ENCODE results near the gene ST6GALNAC6.

DNA sequence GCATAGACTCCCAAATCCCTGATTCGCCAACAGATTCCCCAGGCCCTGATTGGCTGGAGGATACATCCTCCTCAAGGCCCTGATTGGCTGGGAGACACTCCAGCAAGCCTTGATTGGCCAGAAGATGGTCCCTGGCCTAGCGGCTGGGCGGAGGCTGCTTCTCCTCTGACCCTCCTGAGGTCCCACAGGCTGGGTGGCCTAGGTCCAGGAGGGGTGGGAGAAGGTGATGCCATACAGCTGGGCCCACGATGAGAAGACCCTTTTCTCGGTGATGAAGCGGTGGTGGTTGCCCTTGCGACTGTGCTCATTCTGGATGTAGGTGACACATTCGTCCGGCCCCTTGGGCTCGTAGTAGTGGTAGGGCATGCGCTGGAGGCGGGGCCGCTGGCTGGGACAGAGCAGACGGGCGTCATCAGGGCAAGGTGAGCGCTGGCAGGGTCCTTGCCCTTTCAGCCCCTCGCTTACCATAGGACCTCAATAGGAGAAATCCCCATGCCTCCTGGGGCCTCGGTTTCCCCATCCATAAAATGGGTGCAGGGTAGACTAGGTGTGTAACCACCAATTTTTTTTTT lies 12.9 kb downstream of the ST6GALNAC6 start:
- TF ChIP-seq, protein P1, sequence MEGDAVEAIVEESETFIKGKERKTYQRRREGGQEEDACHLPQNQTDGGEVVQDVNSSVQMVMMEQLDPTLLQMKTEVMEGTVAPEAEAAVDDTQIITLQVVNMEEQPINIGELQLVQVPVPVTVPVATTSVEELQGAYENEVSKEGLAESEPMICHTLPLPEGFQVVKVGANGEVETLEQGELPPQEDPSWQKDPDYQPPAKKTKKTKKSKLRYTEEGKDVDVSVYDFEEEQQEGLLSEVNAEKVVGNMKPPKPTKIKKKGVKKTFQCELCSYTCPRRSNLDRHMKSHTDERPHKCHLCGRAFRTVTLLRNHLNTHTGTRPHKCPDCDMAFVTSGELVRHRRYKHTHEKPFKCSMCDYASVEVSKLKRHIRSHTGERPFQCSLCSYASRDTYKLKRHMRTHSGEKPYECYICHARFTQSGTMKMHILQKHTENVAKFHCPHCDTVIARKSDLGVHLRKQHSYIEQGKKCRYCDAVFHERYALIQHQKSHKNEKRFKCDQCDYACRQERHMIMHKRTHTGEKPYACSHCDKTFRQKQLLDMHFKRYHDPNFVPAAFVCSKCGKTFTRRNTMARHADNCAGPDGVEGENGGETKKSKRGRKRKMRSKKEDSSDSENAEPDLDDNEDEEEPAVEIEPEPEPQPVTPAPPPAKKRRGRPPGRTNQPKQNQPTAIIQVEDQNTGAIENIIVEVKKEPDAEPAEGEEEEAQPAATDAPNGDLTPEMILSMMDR (conservative IDR thresholded peaks at IDR 0.05 in 1 of 2, IDR thresholded peaks at IDR 0.05 in 1 of 2; ENCODE audit: extremely low read depth in 1 of 2, insufficient read depth in 1 of 2, low read depth in 1 of 2, low read length in 2 of 2): no peak
- no peak for TF ChIP-seq EZH2 (IDR thresholded peaks at IDR 0.05; ENCODE audit: borderline replicate concordance, low read length)

Data from mammary epithelial cell (primary cell).